SH-SY5Y (cell line): Measurements from ENCODE around the gene LIN7C.

ENCODE experiments used
- GATA2 ChIP-seq: IDR thresholded peaks from 2 replicates; pipeline ENCODE4 v1.6.1; 2011; ENCODE audit warnings: mild to moderate bottlenecking, low read depth, low read length
- GATA3 ChIP-seq: IDR thresholded peaks from 2 replicates; pipeline ENCODE4 v1.6.1; 2011; ENCODE audit warnings: low read depth, mild to moderate bottlenecking, low read length, moderate library complexity

Gene LIN7C, protein sequence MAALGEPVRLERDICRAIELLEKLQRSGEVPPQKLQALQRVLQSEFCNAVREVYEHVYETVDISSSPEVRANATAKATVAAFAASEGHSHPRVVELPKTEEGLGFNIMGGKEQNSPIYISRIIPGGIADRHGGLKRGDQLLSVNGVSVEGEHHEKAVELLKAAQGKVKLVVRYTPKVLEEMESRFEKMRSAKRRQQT

DNA sequence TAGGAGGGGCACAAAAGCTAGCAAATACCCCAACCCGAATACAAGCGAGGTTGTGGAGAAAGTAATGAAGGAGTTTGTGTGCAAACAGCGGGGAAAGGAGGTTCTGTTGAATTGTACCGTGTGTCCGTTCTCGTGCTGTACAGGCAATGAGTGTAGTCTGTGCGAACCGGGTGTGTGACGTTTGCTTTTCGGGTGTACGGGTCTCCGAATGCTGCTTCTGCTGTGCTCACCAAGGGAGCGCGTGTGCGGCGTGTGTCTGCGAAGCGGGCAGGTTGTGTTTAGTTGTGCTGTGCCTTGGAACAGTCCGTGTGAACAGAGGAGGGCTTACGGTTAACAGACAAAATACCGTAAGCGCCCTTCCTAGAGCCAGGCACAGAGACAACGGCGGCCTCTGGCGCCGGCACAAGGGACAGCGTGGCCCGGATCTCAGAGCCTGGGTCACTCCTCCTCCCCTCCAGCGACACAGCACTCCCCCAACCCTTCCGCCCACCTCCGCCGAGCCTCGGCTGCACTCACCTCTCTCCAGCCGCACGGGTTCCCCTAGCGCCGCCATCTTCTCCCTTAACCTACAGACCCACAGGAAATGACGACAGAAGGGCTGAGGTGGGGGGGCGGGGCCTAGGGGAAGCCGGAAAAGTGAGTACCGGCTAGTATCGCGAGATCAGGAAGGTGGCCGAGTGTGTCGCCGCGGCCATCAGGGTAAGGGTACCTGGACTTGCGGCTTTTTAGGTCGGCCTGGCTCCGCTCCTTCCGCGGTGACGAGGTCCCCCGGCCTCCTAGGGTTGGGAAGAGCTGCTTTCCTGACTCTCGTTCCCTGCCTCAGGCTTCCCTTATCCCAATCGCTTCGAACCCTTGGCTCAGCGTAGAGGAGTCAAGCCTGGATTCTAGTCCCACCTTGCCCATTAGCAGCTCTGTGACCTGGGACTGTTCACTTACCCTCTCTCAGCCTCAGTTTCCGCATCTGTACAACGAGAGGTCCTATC, at the start of gene LIN7C:
TSS of gene LIN7C (minus strand) at position 570 of the 983 bp plus-strand sequence. CDS start at position 553, 17 bp downstream.
- TF ChIP-seq GATA2 (peak; percentile 63), GATA3 (no peak)

GRCh38 chr11:27555264-27555663, 48.7 kb upstream of the LIN7C start:
- TF ChIP-seq GATA2, result no peak
- no peak for TF ChIP-seq GATA3

- TF ChIP-seq GATA3, result no peak
- TF ChIP-seq GATA2, result no peak
These were observed 46.6 kb upstream of the LIN7C start for GRCh38 chr11:27553186-27553585.

DNA sequence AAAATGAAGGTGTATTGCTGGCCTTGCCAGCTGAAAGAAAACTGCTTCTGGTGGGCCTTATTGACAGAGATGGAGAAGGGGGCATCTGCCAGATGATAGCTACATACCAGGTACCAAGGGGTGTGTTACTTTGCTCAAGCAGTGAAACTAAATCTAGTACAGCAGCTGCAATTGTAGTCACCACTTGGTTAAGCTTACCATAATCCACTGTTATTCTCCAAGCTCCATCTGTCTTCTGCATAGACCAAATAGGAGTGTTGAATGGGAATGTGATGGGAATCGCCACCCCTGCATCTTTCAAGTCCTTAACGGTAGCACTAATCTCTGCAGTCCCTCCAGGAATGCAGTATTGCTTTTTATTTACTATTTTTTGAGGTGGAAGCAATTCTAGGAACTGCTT, 45.8 kb upstream of the LIN7C start:
- TF ChIP-seq GATA3 (no peak), GATA2 (no peak)

- TF ChIP-seq GATA2, result no peak
- TF ChIP-seq GATA3, result no peak
These were observed 44.6 kb upstream of the LIN7C start for GRCh38 chr11:27551127-27551526.

GRCh38 chr11:27545946-27546345, 39.4 kb upstream of the LIN7C start:
- TF ChIP-seq GATA3 (no peak), GATA2 (no peak)

- TF ChIP-seq GATA3 (no peak), GATA2 (no peak)
These were observed 38.5 kb upstream of the LIN7C start for GRCh38 chr11:27545035-27545434.

GRCh38 chr11:27541790-27542189, 35.2 kb upstream of the LIN7C start:
- TF ChIP-seq GATA2 (no peak), GATA3 (no peak)

- TF ChIP-seq GATA2 (no peak), GATA3 (no peak)
These were observed 33.5 kb upstream of the LIN7C start for GRCh38 chr11:27540051-27540450.

DNA sequence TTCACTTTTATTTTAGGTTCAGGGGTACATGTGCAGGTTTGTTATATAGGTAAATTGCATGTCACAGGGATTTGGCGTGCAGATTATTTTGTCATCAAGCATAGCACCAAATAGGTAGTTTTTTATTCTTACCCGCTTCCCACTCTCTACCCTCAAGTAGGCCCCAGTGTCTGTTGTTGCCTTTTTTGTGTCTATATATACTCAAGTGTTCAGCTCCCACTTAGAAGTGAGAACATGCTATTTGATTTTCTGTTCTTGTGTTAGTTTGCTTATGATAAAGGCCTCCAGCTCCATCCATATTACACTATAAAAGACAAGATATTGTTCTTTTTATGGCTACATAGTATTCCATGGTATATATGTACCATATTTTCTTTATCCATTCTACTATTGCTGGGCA, 28.5 kb upstream of the LIN7C start:
- TF ChIP-seq GATA3 (no peak), GATA2 (no peak)

DNA sequence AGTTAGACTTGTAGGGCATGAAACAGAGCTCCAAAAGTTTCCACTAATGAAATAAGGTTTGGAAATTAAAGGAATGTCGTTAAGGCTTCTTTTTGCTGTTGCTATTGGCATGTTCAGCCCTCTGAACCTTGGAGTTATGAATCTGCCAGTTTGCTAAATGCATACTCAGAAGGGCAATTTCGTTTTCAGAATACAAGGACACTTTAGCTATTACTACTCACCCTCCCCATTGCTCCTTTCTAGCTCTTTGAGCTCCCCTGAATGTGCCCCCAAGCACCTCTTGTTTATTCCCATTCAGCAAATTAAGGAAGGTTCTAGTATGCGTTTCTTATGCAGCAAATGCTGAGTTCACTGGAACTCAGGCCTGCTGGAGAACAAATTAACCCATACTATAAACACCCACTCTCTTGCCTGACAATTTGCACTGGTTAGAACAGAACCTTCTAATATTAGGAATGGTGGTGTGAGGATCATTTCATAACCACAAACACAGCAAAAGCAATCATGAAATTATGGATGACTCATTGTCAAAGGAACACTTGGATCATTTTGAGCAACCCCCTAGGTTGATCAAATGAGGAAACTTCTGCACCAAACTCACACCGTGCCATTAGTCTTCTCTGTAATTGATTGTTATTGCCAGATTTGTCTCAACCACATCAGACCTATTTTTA, 26.2 kb upstream of the LIN7C start:
- no peak for TF ChIP-seq GATA2
- TF ChIP-seq GATA3, result no peak

DNA sequence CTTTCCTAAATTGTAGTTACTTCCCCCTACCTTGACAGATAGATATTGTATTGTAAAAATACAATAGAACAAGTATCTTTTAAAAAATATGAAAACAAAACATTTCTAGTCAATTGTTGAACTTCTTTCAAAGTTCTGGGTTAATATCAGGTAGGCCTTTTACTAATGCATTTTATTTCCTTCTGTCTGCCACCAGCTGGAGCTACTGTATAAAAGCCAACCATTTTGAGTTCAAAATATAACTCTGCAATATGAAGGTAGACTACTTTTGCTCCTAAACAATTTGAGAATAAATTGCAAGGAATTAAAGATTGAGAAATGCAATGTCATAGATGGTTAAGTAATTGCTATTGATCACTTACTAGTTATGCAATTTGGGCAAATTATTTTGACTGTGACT, 22.1 kb upstream of the LIN7C start:
- TF ChIP-seq GATA3, result no peak
- no peak for TF ChIP-seq GATA2

DNA sequence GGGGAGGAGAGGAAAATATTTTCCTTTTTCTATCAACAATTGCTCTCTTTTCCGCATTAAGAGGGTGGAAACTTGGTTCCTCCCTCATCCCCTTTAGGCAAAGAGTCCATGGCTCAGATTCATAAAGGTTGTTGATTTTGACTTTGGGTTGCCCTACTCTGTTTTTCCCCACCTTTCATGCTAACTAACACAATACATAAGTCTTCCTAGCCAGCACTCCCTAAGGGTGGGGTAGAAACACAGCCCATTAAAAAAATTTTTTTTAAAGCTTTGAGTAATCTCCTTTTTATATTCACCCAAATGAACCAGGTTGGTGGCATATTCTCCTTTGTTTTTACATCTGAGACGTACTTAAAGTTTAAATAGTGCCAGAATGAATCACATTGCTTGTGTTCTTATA, 20.0 kb upstream of the LIN7C start:
- TF ChIP-seq GATA3 (no peak), GATA2 (no peak)

DNA sequence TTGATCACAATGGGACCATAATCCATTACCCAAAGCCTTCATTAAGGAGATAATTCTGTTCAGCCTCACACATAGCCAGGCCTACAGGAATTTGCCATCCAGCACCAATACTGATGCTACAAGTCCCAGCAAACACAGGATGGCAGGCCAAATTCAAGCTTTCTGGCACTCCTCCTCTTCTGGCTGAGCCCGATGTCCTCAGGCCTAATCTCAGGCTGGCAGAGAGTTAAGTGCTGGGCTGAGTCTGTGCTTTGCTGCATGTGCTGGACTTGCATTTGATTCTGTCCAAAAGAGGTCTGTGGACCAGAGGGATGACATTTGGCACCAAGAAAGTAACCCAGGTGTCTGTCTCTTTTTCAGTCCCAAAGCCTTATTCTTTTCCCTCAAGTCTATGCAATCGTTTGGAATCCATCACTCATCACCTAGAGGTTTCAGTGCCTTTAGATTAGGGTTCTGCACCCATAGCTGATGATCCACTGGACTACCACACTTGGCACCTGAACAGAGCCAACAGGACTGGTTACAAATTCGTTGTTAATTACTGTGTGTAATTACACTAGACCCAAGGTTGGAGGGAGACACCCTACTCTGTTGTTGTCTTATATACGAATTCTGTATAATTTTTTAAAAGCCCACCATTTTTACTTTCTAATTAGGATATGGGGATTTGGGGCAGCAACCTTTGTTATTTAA, 19.4 kb upstream of the LIN7C start:
- TF ChIP-seq GATA3 (no peak), GATA2 (no peak)
